HepG2 (cell line): ENCODE data around the gene MCC. TPM values are rescaled to one million over a fixed set of nuclear protein-coding genes. Genes with fewer than 3 reads are reported as not detected.

Experiments used
- ATAC-seq: fragments of 200-7000 bp; cut with Tn5 transposase; 3 replicates; pipeline ENCODE4 v1.9.1; 2020; ENCODE audit warnings: mild to moderate bottlenecking, moderate library complexity
- BruUV-seq: library from RNA; stranded (reverse); fragments of 400-500 nt; replicated peaks from 2 replicates; lab custom pipeline; 2021; lab: Mats Ljungman, UMichigan
- CTCF ChIA-PET: fragments of 300-600 bp; formaldehyde crosslinking; extraction: SDS; loops from one replicate; lab custom pipeline; 2021; ENCODE audit warnings: low total read pairs, inconsistent platforms, low intra/inter-chr PET ratio; lab: Yijun Ruan, JAX
- POLR2A ChIA-PET: fragments of 350-600 bp; sonication (Branson Sonifier 250); formaldehyde crosslinking; loops from one replicate; lab custom pipeline; 2020; ENCODE audit warnings: antibody characterized with exemption, inconsistent platforms; lab: Yijun Ruan, JAX
- DNase-seq: peaks from one replicate; pipeline ENCODE4 v3.0.0-alpha.2; 2015; ENCODE audit warnings: low spot score
- FAIRE-seq: peaks from 3 replicates; lab custom pipeline; 2011; peaks lifted over from hg19 to GRCh38; lab: Jason Lieb, UNC
- H2AFZ ChIP-seq: one replicate; pipeline ENCODE4 v1.6.1; 2011; ENCODE audit warnings: low read length, inconsistent platforms
- H3K27ac ChIP-seq: fragments of 300-600 bp; 3 replicates; pipeline ENCODE4 v1.8.0; 2011; ENCODE audit warnings: mixed run types, mild to moderate bottlenecking, mixed read lengths, low read length, inconsistent platforms; ENCODE audit not compliant: insufficient read depth; ENCODE audit errors: extremely low read length
- H3K27me3 ChIP-seq, 2 experiments: fragments of 200-600 bp in 1 of 2; 2 replicates in 1 of 2; 3 replicates in 1 of 2; pipeline versions ENCODE4 v1.6.0 to v1.8.0; 2011; ENCODE audit warnings: low read length in 2 of 2, mild to moderate bottlenecking in 2 of 2, moderate library complexity in 2 of 2, inconsistent platforms in 1 of 2; ENCODE audit not compliant: insufficient read depth in 2 of 2, control insufficient read depth in 1 of 2
- H3K36me3 ChIP-seq, 2 experiments: fragments of 200-600 bp in 1 of 2; replicated peaks in 1 of 2; 2 replicates in 1 of 2; 3 replicates in 1 of 2; pipeline versions ENCODE4 v1.5.1 to v1.8.0; 2011; ENCODE audit warnings: low read length in 2 of 2, inconsistent platforms in 1 of 2; ENCODE audit not compliant: insufficient read depth in 2 of 2, control insufficient read depth in 1 of 2
- H3K4me1 ChIP-seq: 2 replicates; pipeline ENCODE4 v1.5.1; 2012; ENCODE audit warnings: low read length, inconsistent platforms; ENCODE audit not compliant: insufficient read depth
- H3K4me2 ChIP-seq: 2 replicates; pipeline ENCODE4 v1.6.0; 2011; ENCODE audit warnings: low read depth, low read length, inconsistent platforms
- H3K4me3 ChIP-seq, 3 experiments: fragments of 200-600 bp in 1 of 3; sonication (generic), shearing (Covaris generic) in 1 of 3; replicated peaks in 1 of 3; 2 replicates each; pipeline ENCODE4 v1.5.1; 2011 to 2016; ENCODE audit warnings: low read length in 3 of 3, inconsistent platforms in 2 of 3, low read depth in 2 of 3, mild to moderate bottlenecking in 2 of 3, control low read depth in 1 of 3, mixed read lengths in 1 of 3; ENCODE audit not compliant: insufficient read depth in 1 of 3
- H3K79me2 ChIP-seq: one replicate; pipeline ENCODE4 v1.6.1; 2011; ENCODE audit warnings: low read length, inconsistent platforms; ENCODE audit not compliant: insufficient read depth
- H3K9ac ChIP-seq: 2 replicates; pipeline ENCODE4 v1.6.0; 2011; ENCODE audit warnings: mild to moderate bottlenecking, low read depth, low read length, inconsistent platforms; ENCODE audit not compliant: insufficient read depth
- H3K9me3 ChIP-seq: 2 replicates; pipeline ENCODE4 v1.5.1; 2012; ENCODE audit warnings: mild to moderate bottlenecking, low read length
- H4K20me1 ChIP-seq: 2 replicates; pipeline ENCODE4 v1.6.0; 2011; ENCODE audit warnings: inconsistent platforms, mild to moderate bottlenecking, low read length, moderate library complexity; ENCODE audit not compliant: insufficient read depth
- ATF7 ChIP-seq, 2 experiments: fragments of 450-650 bp in 1 of 2; sonication (generic) in 1 of 2; formaldehyde crosslinking in 1 of 2; IDR thresholded peaks; 2 replicates each; pipeline versions ENCODE4 v1.4.0 to v1.6.1; 2016 to 2020; ENCODE audit warnings: antibody characterized with exemption in 1 of 2, mild to moderate bottlenecking in 1 of 2, missing genetic modification reagents in 1 of 2
- FOXC1 ChIP-seq: sonication (generic); formaldehyde crosslinking; IDR thresholded peaks from 2 replicates; pipeline ENCODE4 v1.8.0; 2022; ENCODE audit warnings: mild to moderate bottlenecking, missing genetic modification reagents, borderline replicate concordance
- PRPF4 ChIP-seq: fragments of 200-400 bp; formaldehyde crosslinking; IDR thresholded peaks from 2 replicates; pipeline ENCODE4 v1.6.1; 2016; ENCODE audit warnings: low read length, low read depth; ENCODE audit not compliant: poor library complexity, severe bottlenecking
- SMAD3 ChIP-seq: sonication (generic); formaldehyde crosslinking; IDR thresholded peaks from 2 replicates; pipeline ENCODE4 v1.4.0; 2020; ENCODE audit warnings: missing genetic modification reagents
- SMARCC2 ChIP-seq: fragments of 450-650 bp; IDR thresholded peaks from 2 replicates; pipeline ENCODE4 v1.6.1; 2017; ENCODE audit warnings: antibody characterized with exemption, mild to moderate bottlenecking
- TBL1XR1 ChIP-seq: fragments of 150-350 bp; IDR thresholded peaks from 2 replicates; pipeline ENCODE4 v1.6.1; 2014; ENCODE audit warnings: borderline replicate concordance, low read length; ENCODE audit not compliant: partially characterized antibody
- ZBTB21 ChIP-seq: sonication (generic); formaldehyde crosslinking; IDR thresholded peaks from 2 replicates; pipeline ENCODE4 v1.4.0; 2020; ENCODE audit warnings: missing genetic modification reagents
- ZNF260 ChIP-seq: sonication (generic); formaldehyde crosslinking; IDR thresholded peaks from 2 replicates; pipeline ENCODE4 v1.4.0; 2020; ENCODE audit warnings: missing genetic modification reagents, low read depth, mild to moderate bottlenecking, borderline replicate concordance
- ZNF30 ChIP-seq: sonication (generic); formaldehyde crosslinking; IDR thresholded peaks from 2 replicates; pipeline ENCODE4 v1.5.0; 2020; ENCODE audit warnings: mild to moderate bottlenecking, missing genetic modification reagents
- ZNF317 ChIP-seq: sonication (generic); formaldehyde crosslinking; IDR thresholded peaks from 2 replicates; pipeline ENCODE4 v1.5.0; 2020; ENCODE audit warnings: mild to moderate bottlenecking, missing genetic modification reagents
- ZNF335 ChIP-seq: sonication (generic); formaldehyde crosslinking; IDR thresholded peaks from 2 replicates; pipeline ENCODE4 v1.4.0; 2020; ENCODE audit warnings: missing genetic modification reagents
- ZNF567 ChIP-seq: sonication (generic); formaldehyde crosslinking; IDR thresholded peaks from 2 replicates; pipeline ENCODE4 v1.8.1; 2023; ENCODE audit warnings: mild to moderate bottlenecking, missing genetic modification reagents, borderline replicate concordance
- ZNF841 ChIP-seq: sonication (generic); formaldehyde crosslinking; IDR thresholded peaks from 2 replicates; pipeline ENCODE4 v1.8.1; 2023; ENCODE audit warnings: missing genetic modification reagents, borderline replicate concordance
- WGBS: methylation state at CpG from one replicate; pipeline ENCODE4 v1.1.6; 2017; ENCODE audit warnings: low lambda C conversion rate; 5-methylcytosine and 5-hydroxymethylcytosine counted together
- in situ Hi-C: cut with HindIII; loops from 2 replicates; pipeline ENCODE4 v1.10.0; 2017; ENCODE audit warnings: low pct_unique_long_range_greater_than_20kb; ENCODE audit not compliant: extremely low pct_ligation_motif_present
- intact Hi-C: fragments of 100-400 bp; cut with micrococcal nuclease; formaldehyde crosslinking; loops from one replicate; pipeline ENCODE4 v1.10.0; 2022; ENCODE audit not compliant: unreplicated experiment
- polyA plus RNA-seq, 8 experiments: library from polyadenylated mRNA; depleted of rRNA in 3 of 8; stranded (reverse) in 7 of 8; unstranded in 1 of 8; fragments of >200 nt; fragmentation: Illumina TruSeq in 4 of 8; extraction: Trizol in 4 of 8; gene quantifications; 2 replicates each; pipeline versions ENCODE4 v1.2.1 to v1.2.3, GENCODE V29; 2011 to 2016; ENCODE audit warnings: low read depth in 4 of 8, missing spikeins in 1 of 8, mixed read lengths in 1 of 8; ENCODE audit not compliant: insufficient read depth in 1 of 8
- total RNA-seq, 5 experiments: library from RNA; depleted of rRNA; stranded (reverse); fragments of >200 nt; fragmentation: Illumina TruSeq; extraction: Trizol; gene quantifications; 2 replicates each; pipeline ENCODE4 v1.2.3, GENCODE V29; 2016; ENCODE audit warnings: low read depth in 1 of 5
- TF ChIP-seq, protein P1 (sequence below): conservative IDR thresholded peaks from 2 replicates; pipeline ENCODE4 v1.6.1; 2018; ENCODE audit warnings: missing genetic modification reagents
- TF ChIP-seq, protein P2 (sequence below): sonication (generic); formaldehyde crosslinking; IDR thresholded peaks from 2 replicates; pipeline ENCODE4 v1.8.1; 2023; ENCODE audit warnings: mild to moderate bottlenecking, missing genetic modification reagents

The MCC gene
- total and polyA plus RNA-seq, 2 of the 13 experiments (the other 11 are each of a cell fraction or from before 2014, with no cell fraction given), result 0.55 to 2.4 TPM

DNA sequence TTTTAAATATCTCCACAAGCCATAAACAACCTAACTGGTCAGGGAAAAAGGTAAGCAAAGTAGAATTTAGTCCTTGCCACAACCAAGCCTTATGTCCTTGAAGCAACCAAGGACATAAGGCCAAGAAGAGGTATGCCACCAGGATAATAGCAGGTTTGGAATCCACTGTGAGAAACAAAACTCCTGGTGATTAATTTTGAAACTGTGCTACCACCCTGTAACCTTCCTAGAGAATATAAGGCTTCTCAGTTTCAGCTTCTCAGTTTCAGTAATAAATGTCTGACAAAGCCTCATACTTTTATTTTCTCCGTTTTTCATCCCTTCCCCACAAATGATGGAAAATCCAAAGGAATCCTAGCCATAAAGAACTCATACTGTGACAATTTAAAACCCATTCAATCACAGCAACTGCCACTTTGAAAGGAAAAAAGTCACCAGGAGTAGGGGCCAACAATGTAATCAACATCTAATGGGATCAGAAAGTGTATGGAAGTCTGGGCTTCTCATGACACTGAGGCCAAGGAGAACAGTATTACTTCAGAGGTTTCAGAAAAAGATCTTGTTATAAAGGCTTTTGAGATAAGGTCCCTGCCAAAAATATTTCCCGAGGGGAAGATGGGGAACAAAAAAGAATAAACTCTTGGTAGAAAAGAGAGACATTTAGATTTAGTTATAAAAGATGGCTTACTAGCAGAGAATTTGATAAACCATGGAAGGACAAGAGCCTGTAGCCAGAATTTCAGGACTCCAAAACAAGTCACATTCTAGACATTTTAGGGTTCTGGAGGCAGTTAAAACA lies 242.6 kb downstream of the MCC start:
- 0% methylated on average over 2 of the region's 2 CpGs for WGBS
- Histone ChIP-seq H3K4me3 (no peak overlapping the region), H2AFZ (no peak overlapping the region), H3K4me1 (no peaks in the 10 kb centered on the region), H3K27me3 (no peaks in the 10 kb centered on the region; a peak in 2 of 5 replicates), H3K9ac (no peak overlapping the region), H3K79me2 (no peaks in the 10 kb centered on the region), H3K9me3 (no peaks in the 10 kb centered on the region), H3K4me2 (no peak overlapping the region), H4K20me1 (no peaks in the 10 kb centered on the region), H3K36me3 (no peaks in the 10 kb centered on the region), H3K27ac (no peak overlapping the region)
- in situ Hi-C loops, result no loop called here
- DNase-seq (no peak), ATAC-seq (no peak), FAIRE-seq (no peak)
- CTCF ChIA-PET, result no interaction called here
- TF ChIP-seq ZNF30 (no peak), FOXC1 (CRISPR knock-in tag) (no peak), ZNF567 (CRISPR knock-in tag) (no peak), TBL1XR1 (no peak), ZBTB21 (CRISPR knock-in tag) (no peak)
- no TSS peak for BruUV-seq
- POLR2A ChIA-PET, result no interaction called here
- intact Hi-C loops, result no loop called here

DNA sequence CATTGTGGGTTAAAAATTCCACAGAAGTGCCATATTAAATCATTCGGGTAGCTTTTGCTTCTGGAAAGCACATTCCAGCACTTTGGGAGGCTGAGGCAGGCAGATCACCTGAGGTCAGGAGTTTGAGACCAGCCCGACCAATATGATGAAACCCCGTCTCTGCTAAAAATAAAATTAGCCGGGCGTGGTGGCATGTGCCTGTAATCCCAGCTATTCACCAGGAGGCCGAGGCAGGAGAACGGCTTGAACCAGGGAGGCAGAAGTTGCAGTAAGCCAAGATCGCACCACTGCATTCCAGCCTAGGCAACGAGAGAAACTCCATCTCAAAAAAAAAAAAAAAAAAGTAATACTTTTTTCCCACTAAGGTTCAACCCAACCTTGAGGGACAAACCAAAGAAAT lies 243.3 kb downstream of the MCC start:
- Histone ChIP-seq H3K27me3 (no peaks in the 10 kb centered on the region; a peak in 2 of 5 replicates), H3K9ac (no peak overlapping the region), H3K4me1 (no peaks in the 10 kb centered on the region), H3K79me2 (no peaks in the 10 kb centered on the region), H4K20me1 (no peaks in the 10 kb centered on the region), H3K4me3 (no peak overlapping the region), H2AFZ (no peak overlapping the region), H3K9me3 (no peaks in the 10 kb centered on the region), H3K4me2 (no peak overlapping the region), H3K36me3 (no peaks in the 10 kb centered on the region), H3K27ac (no peak overlapping the region)
- FAIRE-seq (no peak), DNase-seq (no peak), ATAC-seq (no peak)
- ChIA-PET POLR2A (no interaction called here), CTCF (no interaction called here)
- WGBS, result 47% methylated on average over 9 of the region's 9 CpGs
- in situ Hi-C loops, result no loop called here
- intact Hi-C loops, result no loop called here
- no TSS peak for BruUV-seq
- no peak for TF ChIP-seq ZNF841 (CRISPR knock-in tag)
- no peak for TF ChIP-seq PRPF4
- no peak for TF ChIP-seq ATF7 (IDR thresholded peaks at IDR 0.05)
- no peak for TF ChIP-seq ATF7 (CRISPR knock-in tag; IDR thresholded peaks at IDR 0.05)
- TF ChIP-seq SMARCC2, result no peak
- TF ChIP-seq SMAD3 (CRISPR knock-in tag), result no peak
- no peak for TF ChIP-seq ZNF317 (CRISPR knock-in tag)
- TF ChIP-seq ZNF335 (CRISPR knock-in tag), result no peak
- TF ChIP-seq, protein P1, sequence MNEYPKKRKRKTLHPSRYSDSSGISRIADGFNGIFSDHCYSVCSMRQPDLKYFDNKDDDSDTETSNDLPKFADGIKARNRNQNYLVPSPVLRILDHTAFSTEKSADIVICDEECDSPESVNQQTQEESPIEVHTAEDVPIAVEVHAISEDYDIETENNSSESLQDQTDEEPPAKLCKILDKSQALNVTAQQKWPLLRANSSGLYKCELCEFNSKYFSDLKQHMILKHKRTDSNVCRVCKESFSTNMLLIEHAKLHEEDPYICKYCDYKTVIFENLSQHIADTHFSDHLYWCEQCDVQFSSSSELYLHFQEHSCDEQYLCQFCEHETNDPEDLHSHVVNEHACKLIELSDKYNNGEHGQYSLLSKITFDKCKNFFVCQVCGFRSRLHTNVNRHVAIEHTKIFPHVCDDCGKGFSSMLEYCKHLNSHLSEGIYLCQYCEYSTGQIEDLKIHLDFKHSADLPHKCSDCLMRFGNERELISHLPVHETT (CRISPR knock-in tag), result no peak
- no peak for TF ChIP-seq ZNF260 (CRISPR knock-in tag)
- TF ChIP-seq, protein P2, sequence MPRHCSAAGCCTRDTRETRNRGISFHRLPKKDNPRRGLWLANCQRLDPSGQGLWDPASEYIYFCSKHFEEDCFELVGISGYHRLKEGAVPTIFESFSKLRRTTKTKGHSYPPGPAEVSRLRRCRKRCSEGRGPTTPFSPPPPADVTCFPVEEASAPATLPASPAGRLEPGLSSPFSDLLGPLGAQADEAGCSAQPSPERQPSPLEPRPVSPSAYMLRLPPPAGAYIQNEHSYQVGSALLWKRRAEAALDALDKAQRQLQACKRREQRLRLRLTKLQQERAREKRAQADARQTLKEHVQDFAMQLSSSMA, result no peak
